H1 (cell line): ENCODE data around the gene C12orf56. TPM values are rescaled to one million over a fixed set of nuclear protein-coding genes. Genes with fewer than 3 reads are reported as not detected.

Experiments used
- CTCF ChIP-seq, 3 experiments: IDR thresholded peaks; 1 replicate in 2 of 3; 2 replicates in 1 of 3; pipeline versions ENCODE4 v1.5.1 to v1.6.1; 2011; ENCODE audit warnings: low read length in 3 of 3, mild to moderate bottlenecking in 3 of 3, inconsistent platforms in 2 of 3, low read depth in 1 of 3, moderate library complexity in 1 of 3; ENCODE audit not compliant: insufficient read depth in 1 of 3; ENCODE audit errors: control extremely low read depth in 1 of 3
- E2F6 ChIP-seq: IDR thresholded peaks from 2 replicates; pipeline ENCODE4 v1.6.1; 2012; ENCODE audit warnings: inconsistent platforms
- KDM4A ChIP-seq: IDR thresholded peaks from one replicate; pipeline ENCODE4 v1.7.1; 2012; ENCODE audit warnings: low read depth, mild to moderate bottlenecking, moderate library complexity, low read length, inconsistent platforms; ENCODE audit not compliant: severe bottlenecking
- POLR2AphosphoS5 ChIP-seq: IDR thresholded peaks from 2 replicates; pipeline ENCODE4 v1.6.1; 2011; ENCODE audit warnings: low read depth, low read length
- TEAD4 ChIP-seq: IDR thresholded peaks from 2 replicates; pipeline ENCODE4 v1.6.1; 2012; ENCODE audit warnings: low read depth, low read length, inconsistent platforms, mixed read lengths
- YY1 ChIP-seq: IDR thresholded peaks from 2 replicates; pipeline ENCODE4 v1.6.1; 2011; ENCODE audit warnings: low read depth, mild to moderate bottlenecking, low read length
- polyA plus RNA-seq, 7 experiments: library from polyadenylated mRNA; depleted of rRNA in 3 of 7; stranded (reverse) in 5 of 7; unstranded in 2 of 7; fragments of >200 nt in 5 of 7; fragments of 200-250 nt in 2 of 7; gene quantifications; 1 replicate in 5 of 7; 2 replicates in 1 of 7; 4 replicates in 1 of 7; pipeline versions ENCODE4 v1.2.1 to v1.2.3, GENCODE V29; 2011 to 2013; ENCODE audit warnings: missing spikeins in 2 of 7, mixed read lengths in 2 of 7
- total RNA-seq: library from RNA; stranded (reverse); fragmentation: NEBNext Ultra II Directional; extraction: Animal tissue kit (Norgen Biotek cat#: 25700); gene quantifications from 2 replicates; pipeline ENCODE4 v1.2.1, GENCODE V29; 2021

The C12orf56 gene
- total and polyA plus RNA-seq, 2 of the 8 experiments (the other 6 are each of a cell fraction or from before 2014, with no cell fraction given): 1.1 to 2.9 TPM

- TF ChIP-seq KDM4A (no peak), CTCF (IDR thresholded peaks at IDR 0.05; ENCODE audit: control extremely low read depth in 1 of 3, insufficient read depth in 1 of 3, low read depth in 1 of 3, low read length in 3 of 3) (peak; percentile 76 to 86 (median 78)), YY1 (peak; percentile 26; the same call in 1 of the 2 replicates), POLR2AphosphoS5 (no peak), TEAD4 (no peak), E2F6 (peak; percentile 94)
These were observed 116.8 kb downstream of the C12orf56 start (continued) for GRCh38 chr12:64273527-64274403.
